GM12801 (cell line): ENCODE data around the gene MEGF11.

ENCODE experiments used
- TF ChIP-seq, protein P1 (sequence below): IDR thresholded peaks from one replicate; pipeline ENCODE4 v1.5.1; 2011; ENCODE audit warnings: control low read depth; ENCODE audit not compliant: insufficient read length; ENCODE audit errors: extremely low read depth

Gene MEGF11

DNA sequence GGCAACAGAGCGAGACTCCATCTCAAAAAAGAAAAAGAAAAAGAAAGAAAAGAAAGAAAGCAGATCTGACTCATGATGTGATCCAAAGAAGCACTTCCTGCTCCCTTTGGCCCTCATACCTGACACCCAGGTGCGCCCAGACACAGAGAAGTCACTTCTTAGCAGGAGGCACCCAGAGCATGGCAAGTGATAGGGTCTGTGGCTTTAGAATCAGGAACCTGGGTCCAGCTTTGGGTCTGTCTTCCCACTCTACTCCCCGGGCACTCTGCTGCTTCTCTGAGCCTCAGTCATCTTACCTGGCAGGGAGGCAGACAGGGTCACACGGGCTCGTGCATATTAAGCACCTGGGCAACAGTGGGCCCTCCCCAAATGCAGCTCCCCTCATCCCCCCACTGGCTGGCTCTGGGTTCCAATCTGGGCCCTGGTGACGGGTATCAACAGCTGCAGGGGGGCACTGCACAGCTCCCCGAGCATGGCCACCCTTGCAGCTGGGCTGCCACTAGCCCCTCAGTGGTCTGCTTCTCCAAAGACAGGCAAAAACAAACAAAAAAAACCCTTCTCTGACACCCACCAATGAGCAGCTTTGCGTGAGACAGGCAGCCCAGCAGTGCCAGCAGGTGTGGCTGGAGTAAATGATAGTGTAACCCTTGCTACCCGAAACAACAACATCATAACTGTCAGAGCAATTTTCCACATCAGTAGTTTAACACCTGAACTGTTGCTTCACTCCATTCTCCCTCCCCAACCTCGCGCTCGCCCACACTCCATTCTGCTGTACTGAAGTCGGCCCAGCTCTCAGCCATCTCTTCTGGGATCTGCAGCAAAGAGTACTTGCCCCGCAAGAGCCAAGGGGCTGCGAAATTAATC lies 99.8 kb downstream of the MEGF11 start:
- TF ChIP-seq, protein P1, sequence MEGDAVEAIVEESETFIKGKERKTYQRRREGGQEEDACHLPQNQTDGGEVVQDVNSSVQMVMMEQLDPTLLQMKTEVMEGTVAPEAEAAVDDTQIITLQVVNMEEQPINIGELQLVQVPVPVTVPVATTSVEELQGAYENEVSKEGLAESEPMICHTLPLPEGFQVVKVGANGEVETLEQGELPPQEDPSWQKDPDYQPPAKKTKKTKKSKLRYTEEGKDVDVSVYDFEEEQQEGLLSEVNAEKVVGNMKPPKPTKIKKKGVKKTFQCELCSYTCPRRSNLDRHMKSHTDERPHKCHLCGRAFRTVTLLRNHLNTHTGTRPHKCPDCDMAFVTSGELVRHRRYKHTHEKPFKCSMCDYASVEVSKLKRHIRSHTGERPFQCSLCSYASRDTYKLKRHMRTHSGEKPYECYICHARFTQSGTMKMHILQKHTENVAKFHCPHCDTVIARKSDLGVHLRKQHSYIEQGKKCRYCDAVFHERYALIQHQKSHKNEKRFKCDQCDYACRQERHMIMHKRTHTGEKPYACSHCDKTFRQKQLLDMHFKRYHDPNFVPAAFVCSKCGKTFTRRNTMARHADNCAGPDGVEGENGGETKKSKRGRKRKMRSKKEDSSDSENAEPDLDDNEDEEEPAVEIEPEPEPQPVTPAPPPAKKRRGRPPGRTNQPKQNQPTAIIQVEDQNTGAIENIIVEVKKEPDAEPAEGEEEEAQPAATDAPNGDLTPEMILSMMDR: no peak

DNA sequence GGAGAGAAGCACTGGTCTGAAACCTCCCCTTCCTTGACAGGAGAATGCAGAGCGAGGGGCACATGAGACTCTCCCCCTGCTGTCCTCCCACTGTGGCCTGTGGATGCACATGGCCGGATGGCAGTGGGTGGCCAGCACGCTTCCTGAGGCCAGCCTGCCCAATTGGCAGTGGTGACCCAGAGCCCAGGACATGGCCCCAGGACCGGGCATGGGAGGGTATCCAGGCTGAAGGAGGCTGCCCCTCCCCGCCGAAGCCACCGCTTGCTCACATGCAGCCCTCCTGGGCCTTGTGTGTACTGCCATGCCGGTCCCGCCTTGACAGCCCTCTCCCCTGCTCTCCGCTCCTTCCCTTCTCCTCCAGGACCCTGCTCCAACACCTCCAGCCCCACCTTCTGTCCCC lies 100.9 kb downstream of the MEGF11 start:
- TF ChIP-seq, protein P1: no peak

DNA sequence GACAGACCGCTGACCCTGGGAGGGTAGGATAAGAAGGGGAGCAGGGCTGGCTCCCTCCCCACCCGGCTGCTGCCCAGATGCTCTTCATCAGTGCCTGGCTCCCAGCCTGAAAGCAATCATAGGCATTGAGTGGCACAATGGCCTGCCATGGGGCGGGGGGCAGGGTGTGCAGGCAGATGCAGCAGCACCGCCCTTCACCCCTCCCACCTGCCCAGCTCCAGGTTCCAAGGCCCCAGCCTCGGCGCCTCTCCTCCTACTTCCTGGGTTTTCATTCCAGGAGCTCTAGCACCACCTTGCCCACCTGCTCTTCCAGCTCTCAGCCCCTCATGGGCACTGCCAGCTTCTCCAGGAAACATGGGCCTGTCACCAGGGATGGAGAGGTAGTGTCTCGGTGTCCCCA lies 101.7 kb downstream of the MEGF11 start:
- TF ChIP-seq, protein P1: no peak

DNA sequence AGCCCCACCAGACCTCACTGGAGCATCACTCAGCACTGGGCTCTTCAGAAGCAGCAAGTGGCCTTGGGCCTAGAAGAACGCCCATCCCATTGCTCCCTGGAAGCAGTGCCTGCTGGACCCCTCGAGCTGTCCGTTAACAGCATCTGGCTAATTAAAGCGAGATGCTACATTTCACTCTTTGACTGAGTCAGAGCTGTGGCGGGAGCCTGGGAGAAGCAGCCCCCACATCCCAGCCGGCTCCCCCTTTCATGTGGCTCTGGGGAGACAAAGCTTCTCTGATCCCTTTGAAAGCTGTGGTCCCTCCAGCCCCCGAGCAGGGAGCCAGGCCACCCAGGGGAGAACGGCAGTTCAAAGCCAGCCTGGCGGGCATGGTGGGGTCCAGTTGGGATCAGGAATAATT lies 103.7 kb downstream of the MEGF11 start:
- TF ChIP-seq, protein P1: no peak

DNA sequence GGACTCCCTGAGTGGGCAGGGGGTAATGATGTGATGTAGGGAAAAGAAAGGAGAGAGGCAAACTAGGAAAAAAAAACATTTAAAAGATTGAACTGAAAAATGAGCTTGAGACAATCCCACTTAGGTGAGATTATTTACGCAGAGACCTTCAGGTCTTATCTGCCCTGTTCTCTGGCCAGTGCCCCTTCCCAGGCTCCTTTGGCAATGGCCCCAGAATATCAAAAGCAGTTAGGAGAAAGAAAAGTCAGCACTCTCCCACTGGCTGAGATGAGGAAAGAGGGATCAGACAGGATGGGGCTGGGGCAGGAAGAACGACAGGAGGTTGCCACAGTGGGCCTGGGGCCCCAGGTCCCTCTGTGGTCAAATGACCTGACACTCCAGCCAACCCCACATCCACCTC lies 105.4 kb downstream of the MEGF11 start:
- TF ChIP-seq, protein P1: no peak

DNA sequence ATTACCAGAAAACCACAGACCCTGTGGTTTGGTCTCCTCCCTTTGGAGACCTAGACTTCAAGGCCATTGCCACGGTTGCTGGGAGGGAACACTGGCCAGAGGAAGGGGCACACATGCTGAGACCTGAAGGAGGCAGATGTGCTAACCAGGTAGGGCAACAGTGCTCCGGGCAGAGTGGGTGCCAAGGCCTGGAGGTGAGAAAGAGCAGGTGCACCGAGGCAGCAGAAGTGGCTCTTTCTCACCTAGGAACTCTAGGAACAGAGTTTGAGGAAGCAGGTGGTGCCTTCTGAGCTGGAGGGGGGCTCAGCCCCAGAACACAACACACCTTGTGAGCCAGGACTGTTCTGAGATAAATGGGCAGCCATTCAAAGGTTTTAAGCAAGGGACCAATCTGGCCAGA lies 106.1 kb downstream of the MEGF11 start:
- TF ChIP-seq, protein P1: no peak

DNA sequence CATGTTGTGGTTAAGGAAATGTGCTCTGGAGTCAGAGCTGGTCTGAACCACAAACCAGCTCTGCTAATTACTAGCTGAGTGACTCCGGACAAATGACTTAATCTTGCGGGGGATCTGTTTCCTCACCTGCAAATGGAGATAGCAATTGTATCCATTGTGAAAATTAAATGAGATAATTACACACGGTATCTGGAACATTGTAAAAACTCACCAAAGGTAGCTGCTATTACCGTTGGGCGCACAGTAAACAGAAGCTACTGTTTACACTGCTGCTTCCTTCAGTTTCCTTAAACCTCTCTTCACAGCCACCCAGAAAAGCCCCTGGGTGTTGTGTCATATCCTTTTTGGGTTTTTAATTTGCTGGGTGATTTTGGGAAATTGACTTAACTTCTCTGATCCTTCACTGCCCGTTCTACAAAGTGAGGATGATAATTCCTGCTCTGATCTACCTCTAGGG lies 107.8 kb downstream of the MEGF11 start:
- TF ChIP-seq, protein P1: no peak
